H1 (cell line): ENCODE results near the gene VAPA. TPM values are rescaled to one million over a fixed set of nuclear protein-coding genes. Genes with fewer than 3 reads are reported as not detected.

Experiments used
- CBX5 ChIP-seq: fragments of 300-800, 300-1000 bp; sonication (generic); IDR thresholded peaks from 2 replicates; pipeline ENCODE4 v1.7.1; 2016; ENCODE audit warnings: antibody characterized with exemption, low read length, low read depth
- CHD7 ChIP-seq: fragments of 300-600 bp; sonication (generic); IDR thresholded peaks from 2 replicates; pipeline ENCODE4 v1.7.1; 2012; ENCODE audit warnings: low read length, moderate library complexity, mild to moderate bottlenecking, inconsistent platforms; ENCODE audit not compliant: insufficient replicate concordance
- GABPA ChIP-seq: IDR thresholded peaks from 2 replicates; pipeline ENCODE4 v1.6.1; 2011; ENCODE audit warnings: mild to moderate bottlenecking, low read length, moderate library complexity, borderline replicate concordance; ENCODE audit not compliant: insufficient read depth
- NANOG ChIP-seq: IDR thresholded peaks from 2 replicates; pipeline ENCODE4 v1.6.1; 2011; ENCODE audit warnings: low read length, low read depth, mild to moderate bottlenecking, inconsistent platforms; ENCODE audit not compliant: insufficient read depth, poor library complexity, severe bottlenecking
- POLR2AphosphoS5 ChIP-seq: IDR thresholded peaks from 2 replicates; pipeline ENCODE4 v1.6.1; 2011; ENCODE audit warnings: low read depth, low read length
- SIX5 ChIP-seq: IDR thresholded peaks from 2 replicates; pipeline ENCODE4 v1.6.1; 2011; ENCODE audit warnings: mild to moderate bottlenecking, low read depth, low read length
- polyA plus RNA-seq, 7 experiments: library from polyadenylated mRNA; depleted of rRNA in 3 of 7; stranded (reverse) in 5 of 7; unstranded in 2 of 7; fragments of >200 nt in 5 of 7; fragments of 200-250 nt in 2 of 7; gene quantifications; 1 replicate in 5 of 7; 2 replicates in 1 of 7; 4 replicates in 1 of 7; pipeline versions ENCODE4 v1.2.1 to v1.2.3, GENCODE V29; 2011 to 2013; ENCODE audit warnings: missing spikeins in 2 of 7, mixed read lengths in 2 of 7
- total RNA-seq: library from RNA; stranded (reverse); fragmentation: NEBNext Ultra II Directional; extraction: Animal tissue kit (Norgen Biotek cat#: 25700); gene quantifications from 2 replicates; pipeline ENCODE4 v1.2.1, GENCODE V29; 2021
- TF ChIP-seq, protein P1 (sequence below): IDR thresholded peaks from 2 replicates; pipeline ENCODE4 v1.6.1; 2012; ENCODE audit warnings: inconsistent platforms
- TF ChIP-seq, protein P2 (sequence below): IDR thresholded peaks from 2 replicates; pipeline ENCODE4 v1.6.1; 2011; ENCODE audit warnings: low read depth, mild to moderate bottlenecking, low read length; ENCODE audit not compliant: insufficient read depth

VAPA gene
- total and polyA plus RNA-seq, 2 of the 8 experiments (the other 6 are each of a cell fraction or from before 2014, with no cell fraction given): 79.7 to 130 TPM

DNA sequence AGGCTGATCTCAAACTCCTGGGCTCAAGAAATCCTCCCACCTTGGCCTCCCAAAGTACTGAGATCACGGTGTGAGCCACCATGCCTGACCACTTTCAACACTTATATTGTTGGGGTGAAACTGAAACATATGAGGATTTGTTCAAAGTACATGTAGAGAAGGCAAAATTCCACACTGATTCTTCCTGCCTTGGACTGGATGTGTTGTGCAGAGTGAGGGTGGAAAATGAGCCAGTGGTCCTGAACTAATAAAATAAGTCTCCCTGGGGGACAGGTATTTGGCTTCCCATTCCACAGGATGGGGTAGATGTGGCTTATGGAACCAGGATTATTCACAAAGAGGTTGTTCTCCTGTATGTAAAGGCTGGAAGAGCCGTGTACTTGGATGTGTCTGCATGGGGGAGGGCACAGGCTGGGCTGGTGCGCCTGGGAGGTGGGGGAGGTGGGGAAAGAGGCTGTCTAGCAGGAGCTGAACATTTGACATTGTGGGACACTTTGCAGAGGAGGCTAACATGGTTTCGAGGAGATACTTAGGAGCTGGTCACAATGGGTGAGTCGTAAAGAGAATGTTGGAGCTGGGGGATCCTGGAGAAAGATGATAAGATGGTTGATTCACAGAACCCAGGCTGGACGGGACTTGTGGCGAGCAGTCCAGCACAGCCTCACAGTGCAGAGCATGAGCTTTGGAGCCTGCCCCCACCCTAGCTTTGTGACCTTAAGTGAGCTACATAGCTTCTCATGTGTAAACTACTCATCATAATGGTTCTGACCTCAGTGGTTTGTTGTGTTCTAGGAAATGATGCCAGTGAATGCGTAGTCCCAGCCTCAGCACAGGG, 28.4 kb upstream of the VAPA start, which contains the start of gene TXNDC2 (continued):
- TF ChIP-seq NANOG (no peak), GABPA (no peak), CHD7 (no peak), SIX5 (no peak), POLR2AphosphoS5 (no peak), CBX5 (no peak)
- TF ChIP-seq, protein P1, sequence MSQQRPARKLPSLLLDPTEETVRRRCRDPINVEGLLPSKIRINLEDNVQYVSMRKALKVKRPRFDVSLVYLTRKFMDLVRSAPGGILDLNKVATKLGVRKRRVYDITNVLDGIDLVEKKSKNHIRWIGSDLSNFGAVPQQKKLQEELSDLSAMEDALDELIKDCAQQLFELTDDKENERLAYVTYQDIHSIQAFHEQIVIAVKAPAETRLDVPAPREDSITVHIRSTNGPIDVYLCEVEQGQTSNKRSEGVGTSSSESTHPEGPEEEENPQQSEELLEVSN: no peak
- TF ChIP-seq, protein P2, sequence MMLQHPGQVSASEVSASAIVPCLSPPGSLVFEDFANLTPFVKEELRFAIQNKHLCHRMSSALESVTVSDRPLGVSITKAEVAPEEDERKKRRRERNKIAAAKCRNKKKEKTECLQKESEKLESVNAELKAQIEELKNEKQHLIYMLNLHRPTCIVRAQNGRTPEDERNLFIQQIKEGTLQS: no peak
